ENCODE results near the gene RASSF5.

DNA sequence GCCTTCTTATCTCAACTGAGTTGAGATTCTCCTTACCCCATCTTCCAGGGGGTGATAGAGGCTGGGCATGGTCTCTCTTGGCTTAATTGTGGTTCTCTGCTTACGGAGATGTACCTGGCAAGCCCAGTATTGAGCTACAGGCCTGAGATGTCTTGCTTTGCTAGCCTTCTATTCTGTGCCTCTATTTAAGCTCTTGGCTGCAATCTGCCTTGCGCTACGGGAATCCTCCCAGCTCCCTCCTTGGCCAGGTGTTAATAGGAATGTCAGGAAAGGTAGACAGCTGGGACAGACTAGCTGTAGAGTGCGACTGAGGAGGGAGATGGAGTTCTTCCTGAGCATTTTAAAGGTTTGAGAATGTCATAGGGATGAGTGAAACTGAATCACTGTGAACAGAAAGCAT is 47.6 kb upstream of the RASSF5 start:
- TF ChIP-seq TAF1 (IDR thresholded peaks at IDR 0.05; ENCODE audit: borderline replicate concordance, insufficient read depth, low read length) (no peak), SIN3A (IDR thresholded peaks at IDR 0.05; ENCODE audit: borderline replicate concordance, insufficient read depth, low read length) (no peak), POLR2AphosphoS5 (IDR thresholded peaks at IDR 0.05; ENCODE audit: low read depth, low read length) (no peak)
- TF ChIP-seq, protein P1, sequence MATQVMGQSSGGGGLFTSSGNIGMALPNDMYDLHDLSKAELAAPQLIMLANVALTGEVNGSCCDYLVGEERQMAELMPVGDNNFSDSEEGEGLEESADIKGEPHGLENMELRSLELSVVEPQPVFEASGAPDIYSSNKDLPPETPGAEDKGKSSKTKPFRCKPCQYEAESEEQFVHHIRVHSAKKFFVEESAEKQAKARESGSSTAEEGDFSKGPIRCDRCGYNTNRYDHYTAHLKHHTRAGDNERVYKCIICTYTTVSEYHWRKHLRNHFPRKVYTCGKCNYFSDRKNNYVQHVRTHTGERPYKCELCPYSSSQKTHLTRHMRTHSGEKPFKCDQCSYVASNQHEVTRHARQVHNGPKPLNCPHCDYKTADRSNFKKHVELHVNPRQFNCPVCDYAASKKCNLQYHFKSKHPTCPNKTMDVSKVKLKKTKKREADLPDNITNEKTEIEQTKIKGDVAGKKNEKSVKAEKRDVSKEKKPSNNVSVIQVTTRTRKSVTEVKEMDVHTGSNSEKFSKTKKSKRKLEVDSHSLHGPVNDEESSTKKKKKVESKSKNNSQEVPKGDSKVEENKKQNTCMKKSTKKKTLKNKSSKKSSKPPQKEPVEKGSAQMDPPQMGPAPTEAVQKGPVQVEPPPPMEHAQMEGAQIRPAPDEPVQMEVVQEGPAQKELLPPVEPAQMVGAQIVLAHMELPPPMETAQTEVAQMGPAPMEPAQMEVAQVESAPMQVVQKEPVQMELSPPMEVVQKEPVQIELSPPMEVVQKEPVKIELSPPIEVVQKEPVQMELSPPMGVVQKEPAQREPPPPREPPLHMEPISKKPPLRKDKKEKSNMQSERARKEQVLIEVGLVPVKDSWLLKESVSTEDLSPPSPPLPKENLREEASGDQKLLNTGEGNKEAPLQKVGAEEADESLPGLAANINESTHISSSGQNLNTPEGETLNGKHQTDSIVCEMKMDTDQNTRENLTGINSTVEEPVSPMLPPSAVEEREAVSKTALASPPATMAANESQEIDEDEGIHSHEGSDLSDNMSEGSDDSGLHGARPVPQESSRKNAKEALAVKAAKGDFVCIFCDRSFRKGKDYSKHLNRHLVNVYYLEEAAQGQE (IDR thresholded peaks at IDR 0.05; ENCODE audit: insufficient read depth in 1 of 2, low read depth in 2 of 2, low read length in 2 of 2): no peak

Measured in PFSK-1 (cell line).